HepG2 (cell line): ENCODE data around the gene PXDC1. TPM values are rescaled to one million over a fixed set of nuclear protein-coding genes. Genes with fewer than 3 reads are reported as not detected.

Experiments used
- CENPX ChIP-seq: sonication (generic); formaldehyde crosslinking; IDR thresholded peaks from 2 replicates; pipeline ENCODE4 v1.9.0; 2021; ENCODE audit warnings: mild to moderate bottlenecking, missing genetic modification reagents, moderate library complexity
- FOXP4 ChIP-seq: sonication (generic); formaldehyde crosslinking; IDR thresholded peaks from 2 replicates; pipeline ENCODE4 v1.4.0; 2020; ENCODE audit warnings: missing genetic modification reagents
- GPN1 ChIP-seq: sonication (generic); formaldehyde crosslinking; IDR thresholded peaks from 2 replicates; pipeline ENCODE4 v1.5.1; 2020; ENCODE audit warnings: missing genetic modification reagents, borderline replicate concordance
- NRL ChIP-seq: sonication (generic); formaldehyde crosslinking; IDR thresholded peaks from 2 replicates; pipeline ENCODE4 v1.5.0; 2020; ENCODE audit warnings: missing genetic modification reagents, mild to moderate bottlenecking, moderate library complexity, borderline replicate concordance
- XBP1 ChIP-seq: sonication (generic); formaldehyde crosslinking; IDR thresholded peaks from 2 replicates; pipeline ENCODE4 v1.5.0; 2020; ENCODE audit warnings: missing genetic modification reagents
- ZNF318 ChIP-seq: sonication (generic); formaldehyde crosslinking; IDR thresholded peaks from 2 replicates; pipeline ENCODE4 v1.4.0; 2020; ENCODE audit warnings: mild to moderate bottlenecking, missing genetic modification reagents
- ZNF790 ChIP-seq: sonication (generic); formaldehyde crosslinking; IDR thresholded peaks from 2 replicates; pipeline ENCODE4 v1.8.0; 2022; ENCODE audit warnings: missing genetic modification reagents, mild to moderate bottlenecking, borderline replicate concordance
- polyA plus RNA-seq, 8 experiments: library from polyadenylated mRNA; depleted of rRNA in 3 of 8; stranded (reverse) in 7 of 8; unstranded in 1 of 8; fragments of >200 nt; fragmentation: Illumina TruSeq in 4 of 8; extraction: Trizol in 4 of 8; gene quantifications; 2 replicates each; pipeline versions ENCODE4 v1.2.1 to v1.2.3, GENCODE V29; 2011 to 2016; ENCODE audit warnings: low read depth in 4 of 8, missing spikeins in 1 of 8, mixed read lengths in 1 of 8; ENCODE audit not compliant: insufficient read depth in 1 of 8
- total RNA-seq, 5 experiments: library from RNA; depleted of rRNA; stranded (reverse); fragments of >200 nt; fragmentation: Illumina TruSeq; extraction: Trizol; gene quantifications; 2 replicates each; pipeline ENCODE4 v1.2.3, GENCODE V29; 2016; ENCODE audit warnings: low read depth in 1 of 5
- TF ChIP-seq, protein P1 (sequence below): sonication (generic); formaldehyde crosslinking; IDR thresholded peaks from 2 replicates; pipeline ENCODE4 v1.8.1; 2023; ENCODE audit warnings: missing genetic modification reagents, inconsistent platforms, borderline replicate concordance
- TF ChIP-seq, protein P2 (sequence below): sonication (generic); formaldehyde crosslinking; IDR thresholded peaks from 2 replicates; pipeline ENCODE4 v1.8.0; 2022; ENCODE audit warnings: missing genetic modification reagents, mild to moderate bottlenecking, moderate library complexity, borderline replicate concordance

The PXDC1 gene
- total and polyA plus RNA-seq, 2 of the 13 experiments (the other 11 are each of a cell fraction or from before 2014, with no cell fraction given), result 32.4 to 34.7 TPM

DNA sequence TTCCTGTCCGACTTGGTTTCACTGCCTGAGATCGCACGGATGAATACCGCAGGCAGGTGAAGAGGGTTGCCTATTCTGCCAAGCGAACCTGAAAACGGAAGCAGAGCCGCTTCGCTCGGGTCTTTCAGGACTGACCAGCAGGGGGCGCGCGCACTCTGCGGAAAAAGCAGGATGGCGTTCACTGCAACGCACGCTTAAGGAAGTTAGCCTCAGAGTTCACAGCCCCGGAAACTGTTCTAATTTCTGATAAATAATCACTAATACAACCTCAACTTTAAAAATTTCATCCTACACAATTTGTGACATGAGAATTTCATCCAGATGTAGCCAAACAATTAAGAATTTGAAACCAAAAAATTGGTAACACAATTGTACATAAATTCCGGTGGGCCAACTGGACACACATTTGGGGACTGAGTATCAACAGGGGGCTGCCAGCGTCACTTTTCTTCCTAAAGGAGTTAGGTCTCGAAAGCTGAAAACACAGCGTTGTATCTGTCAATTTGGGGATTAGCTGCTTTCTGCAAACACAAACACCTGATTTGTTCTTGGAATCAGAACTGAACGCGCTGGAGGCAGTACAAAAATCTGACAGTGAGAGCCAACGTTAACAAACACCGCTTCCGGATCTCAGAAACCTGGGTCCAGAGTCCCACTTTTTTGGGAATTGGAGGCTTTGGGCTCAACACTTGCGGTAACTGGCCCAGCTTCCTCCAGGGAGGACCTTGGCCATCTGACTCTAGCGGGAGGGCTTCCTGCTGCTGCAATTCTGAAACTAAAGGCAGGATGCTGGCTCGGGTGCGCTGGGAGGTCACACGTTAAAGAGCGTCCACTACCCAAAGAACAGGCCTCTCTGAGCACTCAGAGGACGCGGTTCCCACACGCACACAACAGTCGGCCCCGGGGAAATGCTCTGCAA, 8.8 kb downstream of the PXDC1 start (continued):
- TF ChIP-seq ZNF318 (CRISPR knock-in tag), result no peak
- peak; percentile 47; the same call in 1 of the 2 replicates for TF ChIP-seq ZNF790 (CRISPR knock-in tag)
- TF ChIP-seq, protein P1, sequence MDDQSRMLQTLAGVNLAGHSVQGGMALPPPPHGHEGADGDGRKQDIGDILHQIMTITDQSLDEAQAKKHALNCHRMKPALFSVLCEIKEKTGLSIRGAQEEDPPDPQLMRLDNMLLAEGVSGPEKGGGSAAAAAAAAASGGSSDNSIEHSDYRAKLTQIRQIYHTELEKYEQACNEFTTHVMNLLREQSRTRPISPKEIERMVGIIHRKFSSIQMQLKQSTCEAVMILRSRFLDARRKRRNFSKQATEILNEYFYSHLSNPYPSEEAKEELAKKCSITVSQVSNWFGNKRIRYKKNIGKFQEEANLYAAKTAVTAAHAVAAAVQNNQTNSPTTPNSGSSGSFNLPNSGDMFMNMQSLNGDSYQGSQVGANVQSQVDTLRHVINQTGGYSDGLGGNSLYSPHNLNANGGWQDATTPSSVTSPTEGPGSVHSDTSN (CRISPR knock-in tag), result no peak
- TF ChIP-seq CENPX (CRISPR knock-in tag), result no peak
- TF ChIP-seq NRL (CRISPR knock-in tag), result no peak
- no peak for TF ChIP-seq GPN1 (CRISPR knock-in tag)
- no peak for TF ChIP-seq XBP1 (CRISPR knock-in tag)
- TF ChIP-seq FOXP4, result peak; percentile 63
- TF ChIP-seq, protein P2, sequence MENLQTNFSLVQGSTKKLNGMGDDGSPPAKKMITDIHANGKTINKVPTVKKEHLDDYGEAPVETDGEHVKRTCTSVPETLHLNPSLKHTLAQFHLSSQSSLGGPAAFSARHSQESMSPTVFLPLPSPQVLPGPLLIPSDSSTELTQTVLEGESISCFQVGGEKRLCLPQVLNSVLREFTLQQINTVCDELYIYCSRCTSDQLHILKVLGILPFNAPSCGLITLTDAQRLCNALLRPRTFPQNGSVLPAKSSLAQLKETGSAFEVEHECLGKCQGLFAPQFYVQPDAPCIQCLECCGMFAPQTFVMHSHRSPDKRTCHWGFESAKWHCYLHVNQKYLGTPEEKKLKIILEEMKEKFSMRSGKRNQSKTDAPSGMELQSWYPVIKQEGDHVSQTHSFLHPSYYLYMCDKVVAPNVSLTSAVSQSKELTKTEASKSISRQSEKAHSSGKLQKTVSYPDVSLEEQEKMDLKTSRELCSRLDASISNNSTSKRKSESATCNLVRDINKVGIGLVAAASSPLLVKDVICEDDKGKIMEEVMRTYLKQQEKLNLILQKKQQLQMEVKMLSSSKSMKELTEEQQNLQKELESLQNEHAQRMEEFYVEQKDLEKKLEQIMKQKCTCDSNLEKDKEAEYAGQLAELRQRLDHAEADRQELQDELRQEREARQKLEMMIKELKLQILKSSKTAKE, result no peak
